ENCODE data around the gene SEMA4B. TPM values are rescaled to one million over a fixed set of nuclear protein-coding genes. Genes with fewer than 3 reads are reported as not detected.
A peak's percentile ranks its signal among the peaks of the same experiment; 100 is the strongest.

The SEMA4B gene
- total and polyA plus RNA-seq, 9 of the 15 experiments (the other 6 are each of a cell fraction or from before 2014, with no cell fraction given) = 1.3 to 33.6 (median 11.0) TPM

- FAIRE-seq (no peak), DNase-seq (ENCODE audit: extremely low read depth in 1 of 4, low spot score in 3 of 4) (no peak), ATAC-seq (no peak)
- Histone ChIP-seq H3K9me1 (ENCODE audit: control insufficient read depth, insufficient read depth, low read length) (no peaks in the 10 kb centered on the region), H3K4me2 (ENCODE audit: insufficient read depth, low read length) (no peak overlapping the region), H3K27me3 (ENCODE audit: control insufficient read depth in 2 of 2, insufficient read depth in 2 of 2, low read length in 2 of 2) (no peaks in the 10 kb centered on the region), H3K27ac (ENCODE audit: extremely low read depth, low read depth, low read length) (no peak overlapping the region), H3K79me2 (ENCODE audit: control insufficient read depth, insufficient read depth, low read length) (peaks cover 21% of the 10 kb centered on the region), H3K36me3 (ENCODE audit: control insufficient read depth, insufficient read depth, low read length) (peaks cover 64% of the 10 kb centered on the region; the same call in 2 of the 3 replicates), H3K9ac (ENCODE audit: insufficient read depth in 1 of 2, low read depth in 2 of 2, low read length in 2 of 2) (peak overlapping the region in 1 of 2 experiments; percentile 11; a peak in 2 of 4 replicates), H3K4me1 (replicated peaks in 1 of 2; ENCODE audit: control insufficient read depth in 2 of 2, insufficient read depth in 2 of 2, low read length in 2 of 2) (peaks cover 9 to 23% of the 10 kb centered on the region in 2 experiments; a peak in 4 of 5 replicates), H4K20me1 (replicated peaks; ENCODE audit: control insufficient read depth, insufficient read depth, low read length) (peaks cover 5% of the 10 kb centered on the region; the same call in 1 of the 2 replicates), H3K4me3 (no peak overlapping the region), H3K9me3 (replicated peaks; ENCODE audit: control insufficient read depth, insufficient read depth, low read depth, low read length) (no peaks in the 10 kb centered on the region), H2AFZ (ENCODE audit: low read depth, low read length) (no peak overlapping the region)
- in situ Hi-C loops (cut with MboI) = loop anchor here (5.0 kb wide), 1 partner anchor 56 kb away; no protein-coding TSS in a partner anchor
- CTCF ChIA-PET (ENCODE audit: low intra/inter-chr PET ratio) = interaction anchor here (1.5 kb wide), 1 partner anchor 74 kb away, joined by 3 read pairs; no protein-coding TSS in a partner anchor
- intact Hi-C loops (cut with micrococcal nuclease) = no loop called here
- TF ChIP-seq PATZ1 (CRISPR knock-in tag; IDR thresholded peaks at IDR 0.05; ENCODE audit: borderline replicate concordance) (no peak), CBX5 (IDR thresholded peaks at IDR 0.05; ENCODE audit: borderline replicate concordance, low read depth) (no peak)
- no TSS peak for BruUV-seq (replicated peaks)
- POLR2A ChIA-PET = interaction anchor here (0.6 to 1.1 kb wide), 9 partner anchors 13 to 600 kb away, joined by 3 to 4 read pairs (median 3); no protein-coding TSS in a partner anchor
- 90% methylated on average over 9 of the region's 9 CpGs for WGBS (ENCODE audit: insufficient coverage, low coverage, missing lambda C conversion rate)
Measured at GRCh38 chr15:90217671-90218394, 16.7 kb downstream of the SEMA4B start.
